Liver (tissue), 9 donors: ENCODE measurements around the gene PCDHA6. TPM values are rescaled to one million over a fixed set of nuclear protein-coding genes. Genes with fewer than 3 reads are reported as not detected.
"Not testable (repeated sequence)": the region's sequence is repeated elsewhere in the genome, so short reads cannot be mapped to it uniquely, and the experiment has no call there.

ENCODE experiments used
- DNase-seq: peaks from one replicate; pipeline ENCODE4 v3.0.0-alpha.2; 2017; ENCODE audit warnings: low spot score
- H3K27ac ChIP-seq, 2 donors: one replicate each; pipeline ENCODE4 v1.7.0; 2013; ENCODE audit warnings: inconsistent platforms in 2 of 2, low read length in 2 of 2, control low read depth in 1 of 2, low read depth in 1 of 2, mild to moderate bottlenecking in 1 of 2
- H3K27me3 ChIP-seq, 4 donors: one replicate each; pipeline versions ENCODE4 v1.6.1 to v1.7.0; 2013; ENCODE audit warnings: low read length in 3 of 4, inconsistent platforms in 1 of 4, mild to moderate bottlenecking in 1 of 4, moderate library complexity in 1 of 4; ENCODE audit not compliant: control insufficient read depth in 4 of 4, insufficient read depth in 4 of 4
- H3K36me3 ChIP-seq, 4 donors: one replicate each; pipeline versions ENCODE4 v1.6.1 to v1.7.0; 2013; ENCODE audit warnings: low read length in 3 of 4, mild to moderate bottlenecking in 3 of 4, low read depth in 1 of 4, moderate library complexity in 1 of 4; ENCODE audit not compliant: control insufficient read depth in 4 of 4, insufficient read depth in 3 of 4
- H3K4me1 ChIP-seq, 4 donors: one replicate each; pipeline versions ENCODE4 v1.6.1 to v1.7.0; 2013; ENCODE audit warnings: low read length in 3 of 4, mild to moderate bottlenecking in 3 of 4, moderate library complexity in 1 of 4; ENCODE audit not compliant: control insufficient read depth in 4 of 4, insufficient read depth in 4 of 4
- H3K4me3 ChIP-seq, 3 donors: one replicate each; pipeline versions ENCODE4 v1.6.1 to v1.7.0; 2013; ENCODE audit warnings: low read length in 3 of 3, control low read depth in 1 of 3, low read depth in 1 of 3, mild to moderate bottlenecking in 1 of 3
- H3K9ac ChIP-seq, 2 donors: one replicate each; pipeline ENCODE4 v1.7.0; 2013; ENCODE audit warnings: low read length in 2 of 2, mild to moderate bottlenecking in 2 of 2, moderate library complexity in 2 of 2, control low read depth in 1 of 2, low read depth in 1 of 2
- H3K9me3 ChIP-seq, 4 donors: one replicate each; pipeline versions ENCODE4 v1.6.1 to v1.7.0; 2013; ENCODE audit warnings: low read length in 3 of 4; ENCODE audit not compliant: control insufficient read depth in 4 of 4
- ATF3 ChIP-seq: IDR thresholded peaks from 2 replicates; pipeline ENCODE4 v1.6.1; 2016; ENCODE audit warnings: antibody characterized with exemption
- EGR1 ChIP-seq, 2 donors: IDR thresholded peaks; 2 replicates each; pipeline ENCODE4 v1.6.1; 2016 to 2018; ENCODE audit warnings: antibody characterized with exemption in 2 of 2, low read depth in 2 of 2
- FOXA1 ChIP-seq: IDR thresholded peaks from 2 replicates; pipeline ENCODE4 v1.6.1; 2016; ENCODE audit warnings: antibody characterized with exemption
- GABPA ChIP-seq, 2 donors: IDR thresholded peaks in 1 of 2; conservative IDR thresholded peaks in 1 of 2; 2 replicates each; pipeline ENCODE4 v1.6.1; 2016; ENCODE audit warnings: antibody characterized with exemption in 2 of 2, mild to moderate bottlenecking in 1 of 2, moderate library complexity in 1 of 2
- JUND ChIP-seq, 2 donors: IDR thresholded peaks; 2 replicates each; pipeline ENCODE4 v1.6.1; 2016; ENCODE audit warnings: antibody characterized with exemption in 2 of 2
- SP1 ChIP-seq: IDR thresholded peaks from 2 replicates; pipeline ENCODE4 v1.6.1; 2018; ENCODE audit warnings: antibody characterized with exemption, mild to moderate bottlenecking
- TAF1 ChIP-seq: conservative IDR thresholded peaks from 2 replicates; pipeline ENCODE4 v1.6.1; 2016; ENCODE audit warnings: antibody characterized with exemption, mild to moderate bottlenecking
- YY1 ChIP-seq: IDR thresholded peaks from 2 replicates; pipeline ENCODE4 v1.6.1; 2016; ENCODE audit warnings: antibody characterized with exemption, mild to moderate bottlenecking
- WGBS: extraction: QIAGEN DNeasy Blood & Tissue Kit; methylation state at CpG from one replicate; pipeline ENCODE4 v1.1.7; 2013; 5-methylcytosine and 5-hydroxymethylcytosine counted together
- polyA plus RNA-seq, 2 donors: library from polyadenylated mRNA; stranded (reverse) in 1 of 2; unstranded in 1 of 2; fragments of 200-250 nt in 1 of 2; fragments of >200 nt in 1 of 2; fragmentation: Nextera tagmentation in 1 of 2; extraction: Ambion mirVana in 1 of 2; gene quantifications; one replicate each; pipeline versions ENCODE4 v1.2.1 to v1.2.3, GENCODE V29; 2013 to 2015
- total RNA-seq, 2 donors: library from RNA; depleted of rRNA; stranded (reverse); fragments of >200 nt; gene quantifications; one replicate each; pipeline ENCODE4 v1.2.3, GENCODE V29; 2014
- TF ChIP-seq, protein P1 (sequence below): IDR thresholded peaks from 2 replicates; pipeline ENCODE4 v1.6.1; 2016; ENCODE audit warnings: antibody characterized with exemption
- donor health status: healthy.
- donor health status: healthy.
- donor health status: healthy.
- donor health status: healthy.
- donor health status: healthy.

PCDHA6 gene
- total and polyA plus RNA-seq, 4 donors: 0.02 to 0.08 TPM; not detected in 2

DNA sequence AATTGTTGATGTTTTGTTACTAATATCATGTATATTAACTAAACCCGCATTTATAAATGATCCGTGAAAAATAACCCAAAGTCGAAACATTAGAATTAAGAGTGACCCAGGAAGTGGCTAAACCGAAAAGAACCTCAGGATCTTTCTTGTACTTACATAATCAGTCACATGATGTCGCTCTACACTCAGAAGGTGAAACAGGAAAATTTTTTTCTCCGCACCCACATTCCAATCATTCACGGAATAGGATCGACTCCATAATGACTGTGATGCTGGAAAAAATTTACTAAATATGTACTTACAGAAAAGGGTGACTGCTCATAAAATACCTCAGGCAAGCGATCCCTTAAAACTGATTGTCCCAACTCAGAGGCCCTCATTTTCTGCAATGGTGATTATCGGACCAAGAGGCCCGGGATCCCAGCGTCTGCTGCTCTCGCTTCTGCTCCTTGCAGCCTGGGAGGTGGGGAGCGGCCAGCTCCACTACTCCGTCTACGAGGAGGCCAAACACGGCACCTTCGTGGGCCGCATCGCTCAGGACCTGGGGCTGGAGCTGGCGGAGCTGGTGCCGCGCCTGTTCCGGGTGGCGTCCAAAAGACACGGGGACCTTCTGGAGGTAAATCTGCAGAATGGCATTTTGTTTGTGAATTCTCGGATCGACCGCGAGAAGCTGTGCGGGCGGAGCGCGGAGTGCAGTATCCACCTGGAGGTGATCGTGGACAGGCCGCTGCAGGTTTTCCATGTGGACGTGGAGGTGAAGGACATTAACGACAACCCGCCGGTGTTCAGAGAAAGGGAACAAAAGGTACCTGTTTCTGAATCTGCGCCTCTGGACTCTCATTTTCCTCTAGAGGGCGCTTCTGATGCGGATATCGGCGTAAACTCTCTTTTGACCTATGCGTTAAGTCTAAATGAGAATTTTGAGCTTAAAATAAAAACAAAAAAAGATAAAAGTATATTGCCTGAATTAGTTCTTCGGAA is 47.6 kb downstream of the PCDHA6 start, which contains the start of gene PCDHA12 (continued):
- TF ChIP-seq ATF3: no peak
- TF ChIP-seq, protein P1, sequence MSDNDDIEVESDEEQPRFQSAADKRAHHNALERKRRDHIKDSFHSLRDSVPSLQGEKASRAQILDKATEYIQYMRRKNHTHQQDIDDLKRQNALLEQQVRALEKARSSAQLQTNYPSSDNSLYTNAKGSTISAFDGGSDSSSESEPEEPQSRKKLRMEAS: no peak
- TF ChIP-seq YY1: no peak
- TF ChIP-seq FOXA1: no peak
- no peak for TF ChIP-seq SP1
- TF ChIP-seq TAF1: no peak

GRCh38 chr5:140876541-140877261 is 48.9 kb downstream of the PCDHA6 start:
- not testable (repeated sequence) for H3K27ac ChIP-seq, H3K4me1 ChIP-seq, H3K9ac ChIP-seq, DNase-seq, H3K36me3 ChIP-seq, H3K27me3 ChIP-seq
- 35% methylated on average over 80 of the region's 80 CpGs for WGBS
- H3K9me3 ChIP-seq: peaks cover 8 to 27% (median 16%) of the 10 kb centered on the region in 4 donors
- peak overlapping the region in 2 of 3 donors; percentile 17 to 45 for H3K4me3 ChIP-seq

DNA sequence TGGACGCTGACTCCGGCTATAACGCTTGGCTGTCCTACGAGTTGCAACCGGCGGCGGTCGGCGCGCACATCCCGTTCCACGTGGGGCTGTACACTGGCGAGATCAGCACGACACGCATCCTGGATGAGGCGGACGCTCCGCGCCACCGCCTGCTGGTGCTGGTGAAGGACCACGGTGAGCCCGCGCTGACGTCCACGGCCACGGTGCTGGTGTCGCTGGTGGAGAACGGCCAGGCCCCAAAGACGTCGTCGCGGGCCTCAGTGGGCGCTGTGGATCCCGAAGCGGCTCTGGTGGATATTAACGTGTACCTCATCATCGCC is 49.5 kb downstream of the PCDHA6 start:
- TF ChIP-seq YY1 (no peak), JUND (IDR thresholded peaks at IDR 0.05) (no peak), FOXA1 (no peak), EGR1 (IDR thresholded peaks at IDR 0.05; ENCODE audit: low read depth in 2 of 2) (no peak), GABPA (IDR thresholded peaks at IDR 0.05 in 1 of 2, conservative IDR thresholded peaks at IDR 0.05 in 1 of 2) (no peak)
- DNase-seq: no peak
- H3K4me1 ChIP-seq: peaks cover 0 to 2% (median 0%) of the 10 kb centered on the region in 4 donors
- H3K27ac ChIP-seq: no peak overlapping the region
- H3K4me3 ChIP-seq: peak overlapping the region in 1 of 3 donors; percentile 17
- H3K9me3 ChIP-seq: peaks cover 8 to 30% (median 17%) of the 10 kb centered on the region in 4 donors
- 44% methylated on average over 37 of the region's 37 CpGs for WGBS
- no peaks in the 10 kb centered on the region for H3K36me3 ChIP-seq
- H3K27me3 ChIP-seq: peaks cover 0 to 12% (median 3%) of the 10 kb centered on the region in 4 donors
- no peak overlapping the region for H3K9ac ChIP-seq

Other genes with a start within 250 kb of the PCDHA6 start
- 100 to 1,000 TPM in 1 of 2 donors, 10 to 100 TPM in 1; 61.0 to 297 TPM for gene CD14, start 194.8 kb upstream of the PCDHA6 start, total RNA-seq
- gene CD14, start 194.8 kb upstream of the PCDHA6 start, polyA plus RNA-seq: 100 to 1,000 TPM; 277 to 343 TPM
- 10 to 100 TPM; 14.1 to 55.9 TPM for gene TMCO6, start 188.5 kb upstream of the PCDHA6 start, total RNA-seq
- gene TMCO6, start 188.5 kb upstream of the PCDHA6 start, polyA plus RNA-seq: 10 to 100 TPM; 12.6 to 23.3 TPM
- 10 to 100 TPM; 23.3 to 44.3 TPM for gene NDUFA2, start 180.3 kb upstream of the PCDHA6 start, total RNA-seq
- 100 to 1,000 TPM in 1 of 2 donors, 10 to 100 TPM in 1; 91.3 to 160 TPM for gene NDUFA2, start 180.3 kb upstream of the PCDHA6 start, polyA plus RNA-seq
- 10 to 100 TPM; 42.5 to 45.7 TPM for gene IK, start 180.1 kb upstream of the PCDHA6 start, total RNA-seq
- gene IK, start 180.1 kb upstream of the PCDHA6 start, polyA plus RNA-seq: 10 to 100 TPM; 30.8 to 41.8 TPM
- 10 to 100 TPM; 12.0 to 18.2 TPM for gene WDR55, start 163.1 kb upstream of the PCDHA6 start, total RNA-seq
- 10 to 100 TPM in 1 of 2 donors, 1 to 10 TPM in 1; 10.0 to 11.4 TPM for gene WDR55, start 163.1 kb upstream of the PCDHA6 start, polyA plus RNA-seq
- under 1 TPM; 0.37 to 0.92 TPM for gene DND1, start 154.4 kb upstream of the PCDHA6 start, total RNA-seq
- gene DND1, start 154.4 kb upstream of the PCDHA6 start, polyA plus RNA-seq: under 1 TPM in 1 of 2 donors, not detected in 1; 0.29 TPM
- gene HARS1, start 136.6 kb upstream of the PCDHA6 start, total RNA-seq: 10 to 100 TPM; 31.2 to 57.1 TPM
- 10 to 100 TPM; 33.3 to 41.3 TPM for gene HARS1, start 136.6 kb upstream of the PCDHA6 start, polyA plus RNA-seq
- 10 to 100 TPM; 10.8 to 16.3 TPM for gene HARS2, start 136.5 kb upstream of the PCDHA6 start, total RNA-seq
- 10 to 100 TPM in 1 of 2 donors, 1 to 10 TPM in 1; 8.6 to 10.7 TPM for gene HARS2, start 136.5 kb upstream of the PCDHA6 start, polyA plus RNA-seq
- 10 to 100 TPM; 16.4 to 27.5 TPM for gene ZMAT2, start 127.5 kb upstream of the PCDHA6 start, total RNA-seq
- gene ZMAT2, start 127.5 kb upstream of the PCDHA6 start, polyA plus RNA-seq: 10 to 100 TPM; 14.5 to 34.3 TPM
- gene PCDHA1, start 41.8 kb upstream of the PCDHA6 start, total RNA-seq: not detected
- gene PCDHA1, start 41.8 kb upstream of the PCDHA6 start, polyA plus RNA-seq: not detected
- gene PCDHA2, start 33.1 kb upstream of the PCDHA6 start, total RNA-seq: not detected
- gene PCDHA2, start 33.1 kb upstream of the PCDHA6 start, polyA plus RNA-seq: not detected
- under 1 TPM in 1 of 2 donors, not detected in 1; 0.05 TPM for gene PCDHA3, start 26.9 kb upstream of the PCDHA6 start, total RNA-seq
- gene PCDHA3, start 26.9 kb upstream of the PCDHA6 start, polyA plus RNA-seq: not detected
- gene PCDHA4, start 20.9 kb upstream of the PCDHA6 start, total RNA-seq: under 1 TPM; 0.08 to 0.09 TPM
- gene PCDHA4, start 20.9 kb upstream of the PCDHA6 start, polyA plus RNA-seq: under 1 TPM; 0.01 to 0.06 TPM
- gene PCDHA5, start 6.3 kb upstream of the PCDHA6 start, total RNA-seq: under 1 TPM in 1 of 2 donors, not detected in 1; under 0.01 TPM
- not detected for gene PCDHA5, start 6.3 kb upstream of the PCDHA6 start, polyA plus RNA-seq
- gene PCDHA7, start 6.3 kb downstream of the PCDHA6 start, total RNA-seq: under 1 TPM in 1 of 2 donors, not detected in 1; 0.05 TPM
- under 1 TPM in 1 of 2 donors, not detected in 1; 0.05 TPM for gene PCDHA7, start 6.3 kb downstream of the PCDHA6 start, polyA plus RNA-seq
- under 1 TPM in 1 of 2 donors, not detected in 1; under 0.01 TPM for gene PCDHA8, start 13.2 kb downstream of the PCDHA6 start, total RNA-seq
- not detected for gene PCDHA8, start 13.2 kb downstream of the PCDHA6 start, polyA plus RNA-seq
- under 1 TPM in 1 of 2 donors, not detected in 1; under 0.01 TPM for gene PCDHA9, start 20.4 kb downstream of the PCDHA6 start, total RNA-seq
- not detected for gene PCDHA9, start 20.4 kb downstream of the PCDHA6 start, polyA plus RNA-seq
- under 1 TPM in 1 of 2 donors, not detected in 1; under 0.01 TPM for gene PCDHA10, start 27.9 kb downstream of the PCDHA6 start, total RNA-seq
- under 1 TPM in 1 of 2 donors, not detected in 1; 0.01 TPM for gene PCDHA10, start 27.9 kb downstream of the PCDHA6 start, polyA plus RNA-seq
- gene PCDHA11, start 41.0 kb downstream of the PCDHA6 start, total RNA-seq: under 1 TPM in 1 of 2 donors, not detected in 1; under 0.01 TPM
- gene PCDHA11, start 41.0 kb downstream of the PCDHA6 start, polyA plus RNA-seq: under 1 TPM; 0.05 to 0.19 TPM
- under 1 TPM in 1 of 2 donors, not detected in 1; 0.08 TPM for gene PCDHA12, start 47.3 kb downstream of the PCDHA6 start, total RNA-seq
- gene PCDHA12, start 47.3 kb downstream of the PCDHA6 start, polyA plus RNA-seq: under 1 TPM in 1 of 2 donors, not detected in 1; 0.01 TPM
- under 1 TPM in 1 of 2 donors, not detected in 1; 0.17 TPM for gene PCDHA13, start 54.2 kb downstream of the PCDHA6 start, total RNA-seq
- under 1 TPM; 0.03 to 0.07 TPM for gene PCDHA13, start 54.2 kb downstream of the PCDHA6 start, polyA plus RNA-seq
- gene PCDHAC1, start 98.3 kb downstream of the PCDHA6 start, total RNA-seq: under 1 TPM; under 0.01 to 0.25 TPM
- under 1 TPM in 1 of 2 donors, not detected in 1; 0.13 TPM for gene PCDHAC1, start 98.3 kb downstream of the PCDHA6 start, polyA plus RNA-seq
- 1 to 10 TPM in 1 of 2 donors, under 1 TPM in 1; 0.93 to 1.8 TPM for gene PCDHAC2, start 138.5 kb downstream of the PCDHA6 start, total RNA-seq
- under 1 TPM; 0.50 to 0.63 TPM for gene PCDHAC2, start 138.5 kb downstream of the PCDHA6 start, polyA plus RNA-seq
- gene PCDHB1, start 223.4 kb downstream of the PCDHA6 start, total RNA-seq: not detected
- not detected for gene PCDHB1, start 223.4 kb downstream of the PCDHA6 start, polyA plus RNA-seq